K562 (cell line): ENCODE data around the gene ASB10. TPM values are rescaled to one million over a fixed set of nuclear protein-coding genes. Genes with fewer than 3 reads are reported as not detected.
A peak's percentile ranks its signal among the peaks of the same experiment; 100 is the strongest.

ENCODE experiments used
- ATAC-seq: fragments of 200-7000 bp; cut with Tn5 transposase; 3 replicates; pipeline ENCODE4 v1.9.1; 2020; ENCODE audit warnings: moderate library complexity
- BruUV-seq: library from RNA; stranded (reverse); fragments of 400-500 nt; replicated peaks from 2 replicates; lab custom pipeline; 2021; lab: Mats Ljungman, UMichigan
- CTCF ChIA-PET: fragments of 300-600 bp; formaldehyde crosslinking; extraction: SDS; loops from one replicate; lab custom pipeline; 2021; ENCODE audit warnings: low intra/inter-chr PET ratio; lab: Yijun Ruan, JAX
- POLR2A ChIA-PET: fragments of 300-600, 350-650 bp; sonication (Branson Sonifier 250); formaldehyde crosslinking; extraction: SDS; loops from one replicate; lab custom pipeline; 2021; ENCODE audit warnings: antibody characterized with exemption, inconsistent platforms; lab: Yijun Ruan, JAX
- DNase-seq, 4 experiments: peaks; one replicate each; pipeline versions ENCODE4 v3.0.0 to v3.0.0-alpha.2; 2011 to 2018; ENCODE audit warnings: low spot score in 3 of 4, mixed read lengths in 3 of 4; ENCODE audit errors: extremely low read depth in 1 of 4
- FAIRE-seq: peaks from 2 replicates; lab custom pipeline; 2011; peaks lifted over from hg19 to GRCh38; lab: Jason Lieb, UNC
- H2AFZ ChIP-seq: 2 replicates; pipeline ENCODE4 v1.6.0; 2011; ENCODE audit warnings: low read depth, low read length, control low read depth, inconsistent platforms
- H3K27ac ChIP-seq: fragments of 200-600 bp; 3 replicates; pipeline ENCODE4 v1.8.0; 2011; ENCODE audit warnings: low read depth, mild to moderate bottlenecking, control low read depth, inconsistent platforms, low read length, moderate library complexity, mixed read lengths; ENCODE audit errors: extremely low read depth
- H3K27me3 ChIP-seq, 2 experiments: fragments of 300-600 bp in 1 of 2; 2 replicates in 1 of 2; 3 replicates in 1 of 2; pipeline versions ENCODE4 v1.6.0 to v1.8.0; 2011; ENCODE audit warnings: inconsistent platforms in 2 of 2, low read length in 2 of 2, mild to moderate bottlenecking in 1 of 2, mixed read lengths in 1 of 2, moderate library complexity in 1 of 2; ENCODE audit not compliant: control insufficient read depth in 2 of 2, insufficient read depth in 2 of 2
- H3K36me3 ChIP-seq: fragments of 300-600 bp; 3 replicates; pipeline ENCODE4 v1.8.0; 2011; ENCODE audit warnings: mild to moderate bottlenecking, low read length, inconsistent platforms; ENCODE audit not compliant: control insufficient read depth, insufficient read depth
- H3K4me1 ChIP-seq, 2 experiments: fragments of 200-600 bp in 1 of 2; replicated peaks in 1 of 2; 2 replicates in 1 of 2; 3 replicates in 1 of 2; pipeline versions ENCODE4 v1.5.1 to v1.8.0; 2011; ENCODE audit warnings: inconsistent platforms in 2 of 2, low read length in 2 of 2, mild to moderate bottlenecking in 1 of 2, mixed read lengths in 1 of 2, moderate library complexity in 1 of 2; ENCODE audit not compliant: control insufficient read depth in 2 of 2, insufficient read depth in 2 of 2
- H3K4me2 ChIP-seq: 2 replicates; pipeline ENCODE4 v1.6.1; 2011; ENCODE audit warnings: low read length, control low read depth, inconsistent platforms, mixed read lengths; ENCODE audit not compliant: insufficient read depth
- H3K4me3 ChIP-seq: fragments of 200-600 bp; sonication (generic), shearing (Covaris generic); 2 replicates; pipeline ENCODE4 v1.5.1; 2016; ENCODE audit warnings: control low read depth, inconsistent platforms
- H3K79me2 ChIP-seq: fragments of 200-600 bp; 3 replicates; pipeline ENCODE4 v1.8.0; 2011; ENCODE audit warnings: low read length, inconsistent platforms; ENCODE audit not compliant: control insufficient read depth, insufficient read depth
- H3K9ac ChIP-seq, 2 experiments: 2 replicates each; pipeline versions ENCODE4 v1.6.0 to v1.6.1; 2011; ENCODE audit warnings: low read depth in 2 of 2, low read length in 2 of 2, control low read depth in 1 of 2, inconsistent platforms in 1 of 2, mild to moderate bottlenecking in 1 of 2, mixed read lengths in 1 of 2; ENCODE audit not compliant: insufficient read depth in 1 of 2
- H3K9me1 ChIP-seq: one replicate; pipeline ENCODE4 v1.6.0; 2011; ENCODE audit warnings: inconsistent platforms, mild to moderate bottlenecking, low read length, moderate library complexity; ENCODE audit not compliant: control insufficient read depth, insufficient read depth
- H3K9me3 ChIP-seq: replicated peaks from 2 replicates; pipeline ENCODE4 v1.5.1; 2011; ENCODE audit warnings: low read depth, low read length, inconsistent platforms; ENCODE audit not compliant: control insufficient read depth, insufficient read depth
- H4K20me1 ChIP-seq: replicated peaks from 2 replicates; pipeline ENCODE4 v1.6.1; 2011; ENCODE audit warnings: low read length, inconsistent platforms, mixed read lengths; ENCODE audit not compliant: control insufficient read depth, insufficient read depth
- BRCA1 ChIP-seq, 2 experiments: fragments of 450-650 bp in 1 of 2; sonication (generic) in 1 of 2; formaldehyde crosslinking in 1 of 2; IDR thresholded peaks; 2 replicates each; pipeline versions ENCODE4 v1.5.0 to v1.6.1; 2017 to 2020; ENCODE audit warnings: mild to moderate bottlenecking in 1 of 2, missing genetic modification reagents in 1 of 2
- E2F1 ChIP-seq: sonication (generic); formaldehyde crosslinking; IDR thresholded peaks from 2 replicates; pipeline ENCODE4 v1.8.1; 2023; ENCODE audit warnings: mild to moderate bottlenecking, missing genetic modification reagents, moderate library complexity
- GATA2 ChIP-seq: sonication (generic); formaldehyde crosslinking; IDR thresholded peaks from 2 replicates; pipeline ENCODE4 v1.4.0; 2020; ENCODE audit warnings: mild to moderate bottlenecking, missing genetic modification reagents
- GTF2E2 ChIP-seq: fragments of 200-800 bp; sonication (Bioruptor generic); IDR thresholded peaks from 2 replicates; pipeline ENCODE4 v1.6.1; 2016; ENCODE audit warnings: missing genetic modification characterization, missing compliant biosample characterization
- HDGF ChIP-seq: fragments of 450-650 bp; IDR thresholded peaks from 2 replicates; pipeline ENCODE4 v1.6.1; 2016
- HSF4 ChIP-seq: fragments of 250-450 bp; sonication (Bioruptor Pico); IDR thresholded peaks from 2 replicates; pipeline ENCODE4 v2.1.2; 2022; ENCODE audit warnings: mild to moderate bottlenecking, moderate library complexity, borderline replicate concordance
- LARP7 ChIP-seq: fragments of 450-650 bp; IDR thresholded peaks from 2 replicates; pipeline ENCODE4 v1.6.1; 2016
- NR2F6 ChIP-seq: fragments of 450-650 bp; formaldehyde crosslinking; IDR thresholded peaks from 2 replicates; pipeline ENCODE4 v1.4.0; 2020; ENCODE audit warnings: mild to moderate bottlenecking
- NR3C1 ChIP-seq: sonication (generic); formaldehyde crosslinking; IDR thresholded peaks from 2 replicates; pipeline ENCODE4 v1.8.1; 2022; ENCODE audit warnings: missing genetic modification reagents
- OTX1 ChIP-seq: fragments of 450-650 bp; formaldehyde crosslinking; IDR thresholded peaks from 2 replicates; pipeline ENCODE4 v1.4.0; 2022; ENCODE audit warnings: mild to moderate bottlenecking
- POLR2AphosphoS5 ChIP-seq: IDR thresholded peaks from 2 replicates; pipeline ENCODE4 v1.6.1; 2011; ENCODE audit warnings: mild to moderate bottlenecking, low read depth, low read length, moderate library complexity; ENCODE audit not compliant: control insufficient read depth, insufficient read depth
- PTBP1 ChIP-seq: fragments of 200-400 bp; formaldehyde crosslinking; IDR thresholded peaks from 2 replicates; pipeline ENCODE4 v1.6.1; 2017; ENCODE audit warnings: low read depth, low read length
- PURB ChIP-seq: sonication (generic); formaldehyde crosslinking; IDR thresholded peaks from 2 replicates; pipeline ENCODE4 v1.9.0; 2021; ENCODE audit warnings: low read depth, mild to moderate bottlenecking, missing genetic modification reagents
- SIN3A ChIP-seq, 2 experiments: fragments of 150-350 bp in 1 of 2; IDR thresholded peaks; 2 replicates each; pipeline ENCODE4 v1.6.1; 2011 to 2016; ENCODE audit warnings: borderline replicate concordance in 2 of 2, low read depth in 2 of 2, low read length in 2 of 2, mild to moderate bottlenecking in 2 of 2, moderate library complexity in 2 of 2; ENCODE audit not compliant: control insufficient read depth in 1 of 2
- SIN3B ChIP-seq: fragments of 450-650 bp; IDR thresholded peaks from 2 replicates; pipeline ENCODE4 v1.6.1; 2017; ENCODE audit warnings: low read depth, mild to moderate bottlenecking, moderate library complexity
- SMARCB1 ChIP-seq: IDR thresholded peaks from 2 replicates; pipeline ENCODE4 v1.6.1; 2011; ENCODE audit warnings: improper control_type of control experiment, low read depth; ENCODE audit not compliant: insufficient read length
- STAT6 ChIP-seq: sonication (generic); formaldehyde crosslinking; IDR thresholded peaks from 2 replicates; pipeline ENCODE4 v1.8.1; 2023; ENCODE audit warnings: mild to moderate bottlenecking, missing genetic modification reagents
- TAL1 ChIP-seq: fragments of 450-650 bp; IDR thresholded peaks from 2 replicates; pipeline ENCODE4 v1.6.1; 2016; ENCODE audit warnings: mild to moderate bottlenecking
- WGBS: fragments of 100-300 bp; shearing (Covaris generic); methylation state at CpG from one replicate; pipeline ENCODE4 v1.1.6; 2016; ENCODE audit warnings: low coverage, mixed read lengths; ENCODE audit not compliant: insufficient coverage; ENCODE audit errors: missing lambda C conversion rate; 5-methylcytosine and 5-hydroxymethylcytosine counted together
- in situ Hi-C: fragments of 300-500 bp; cut with MboI; formaldehyde crosslinking; loops from 4 replicates; pipeline ENCODE4 v1.15.0; 2018; ENCODE audit warnings: inconsistent platforms, mixed read lengths
- intact Hi-C: fragments of 100-400 bp; cut with micrococcal nuclease; formaldehyde crosslinking; loops from 2 replicates; pipeline ENCODE4 v1.14.2; 2022
- polyA plus RNA-seq, 8 experiments: library from polyadenylated mRNA; depleted of rRNA in 4 of 8; stranded (reverse) in 5 of 8; unstranded in 3 of 8; fragments of >200 nt; fragmentation: Nextera tagmentation in 2 of 8; fragmentation: Illumina TruSeq in 1 of 8; extraction: Ambion mirVana in 2 of 8; extraction: Trizol in 1 of 8; gene quantifications; 2 replicates each; pipeline versions ENCODE4 v1.2.1 to v1.2.3, GENCODE V29; 2011 to 2014; ENCODE audit warnings: inconsistent platforms in 1 of 8, missing spikeins in 1 of 8
- total RNA-seq, 7 experiments: library from RNA; depleted of rRNA in 6 of 7; stranded (reverse); fragments of >200 nt in 6 of 7; fragmentation: Illumina TruSeq in 2 of 7; extraction: Trizol in 2 of 7; gene quantifications; 2 replicates each; pipeline versions ENCODE4 v1.2.1 to v1.2.3, GENCODE V29; 2011 to 2021; ENCODE audit warnings: low replicate concordance in 1 of 7

ASB10 gene
- total and polyA plus RNA-seq, 9 of the 15 experiments (the other 6 are each of a cell fraction or from before 2014, with no cell fraction given), result not detected

GRCh38 chr7:151229249-151229648 is 42.2 kb upstream of the ASB10 start:
- intact Hi-C loops (no loop called here), in situ Hi-C loops (no loop called here)
- BruUV-seq, result no TSS peak
- H3K9me1 ChIP-seq, result peaks cover 10% of the 10 kb centered on the region
- no peak overlapping the region for H3K4me3 ChIP-seq
- peaks cover 24% of the 10 kb centered on the region for H3K36me3 ChIP-seq
- H3K9ac ChIP-seq, result no peak overlapping the region
- peaks cover 35 to 46% of the 10 kb centered on the region in 2 experiments; a peak in 4 of 5 replicates for H3K4me1 ChIP-seq
- DNase-seq (no peak), FAIRE-seq (no peak), ATAC-seq (no peak)
- POLR2A ChIA-PET, result interaction anchor here (0.6 to 3.6 kb wide), 4 partner anchors 9 to 232 kb away, joined by 3 to 36 read pairs (median 3); no protein-coding TSS in a partner anchor
- WGBS, result 76% methylated on average over 10 of the region's 10 CpGs
- CTCF ChIA-PET, result no interaction called here
- H3K4me2 ChIP-seq, result no peak overlapping the region
- H2AFZ ChIP-seq, result peak overlapping the region; percentile 7; the same call in 1 of the 2 replicates
- H3K79me2 ChIP-seq, result peaks cover 44% of the 10 kb centered on the region
- H3K27ac ChIP-seq, result no peak overlapping the region
- H3K27me3 ChIP-seq, result no peaks in the 10 kb centered on the region
- H3K9me3 ChIP-seq, result no peaks in the 10 kb centered on the region
- H4K20me1 ChIP-seq, result peaks cover 12% of the 10 kb centered on the region
- TF ChIP-seq BRCA1 (IDR thresholded peaks at IDR 0.05) (no peak), BRCA1 (CRISPR knock-in tag; IDR thresholded peaks at IDR 0.05) (no peak), GTF2E2 (tag) (no peak), LARP7 (no peak), SIN3B (no peak), PURB (no peak), OTX1 (CRISPR knock-in tag) (no peak), NR3C1 (CRISPR knock-in tag) (no peak), E2F1 (CRISPR knock-in tag) (no peak), HSF4 (CRISPR knock-in tag) (no peak), NR2F6 (CRISPR knock-in tag) (no peak), HDGF (no peak), SIN3A (IDR thresholded peaks at IDR 0.05; ENCODE audit: borderline replicate concordance in 2 of 2, control insufficient read depth in 1 of 2, low read depth in 2 of 2, low read length in 2 of 2) (no peak), STAT6 (no peak), SMARCB1 (no peak), POLR2AphosphoS5 (no peak), GATA2 (CRISPR knock-in tag) (no peak), PTBP1 (no peak), TAL1 (no peak)
